Testis (tissue), 2 donors: ENCODE data around the gene IL1RAPL2.

ENCODE experiments used
- CTCF ChIP-seq, 3 experiments: fragments of 450-650 bp in 2 of 3; fragments of 200-600 bp in 1 of 3; sonication (generic) in 1 of 3; IDR thresholded peaks; one replicate each; pipeline ENCODE4 v1.5.1; 2016 to 2019; ENCODE audit warnings: antibody characterized with exemption in 3 of 3, mild to moderate bottlenecking in 2 of 3, moderate library complexity in 1 of 3
- POLR2A ChIP-seq: fragments of 450-650 bp; IDR thresholded peaks from one replicate; pipeline ENCODE4 v1.6.1; 2017; ENCODE audit warnings: antibody characterized with exemption, mild to moderate bottlenecking, moderate library complexity

- TF ChIP-seq POLR2A = no peak
- TF ChIP-seq CTCF (IDR thresholded peaks at IDR 0.05) = no peak
Observed at GRCh38 chrX:105315248-105315647, 749.2 kb downstream of the IL1RAPL2 start.
